Stimulated activated CD4-positive, alpha-beta T cell treated with anti-CD3 and anti-CD28 coated beads, Interleukin-1b, Interleukin-23, amount 100 ng/mL, for 24 hours (primary cell): Measurements from ENCODE around the gene GABRG3.

Experiments used
- DNase-seq, 4 experiments: peaks; one replicate each; pipeline ENCODE4 v3.0.0-alpha.2; 2020; ENCODE audit warnings: low read depth in 4 of 4, low spot score in 1 of 4

The GABRG3 gene

DNA sequence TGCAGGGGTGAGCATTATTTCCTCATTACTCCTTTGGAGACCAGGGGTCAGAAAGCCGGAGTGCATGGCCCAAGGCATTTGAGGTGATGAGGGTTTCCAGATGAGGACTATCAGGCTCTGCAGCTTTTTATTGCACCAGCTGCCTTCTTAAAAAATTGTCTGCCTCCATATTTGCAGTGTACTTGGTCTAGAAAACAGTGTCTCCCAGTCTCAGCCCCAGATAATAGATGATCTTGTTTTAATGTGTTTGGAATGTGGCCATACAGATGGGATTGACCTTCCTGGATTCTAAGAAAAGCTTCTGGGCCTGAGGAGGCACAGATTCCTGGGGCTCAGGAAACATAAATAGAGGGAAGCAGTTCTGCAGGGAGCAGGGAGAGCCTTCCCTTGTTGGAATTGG, 123.3 kb downstream of the GABRG3 start:
- no peak for DNase-seq

DNA sequence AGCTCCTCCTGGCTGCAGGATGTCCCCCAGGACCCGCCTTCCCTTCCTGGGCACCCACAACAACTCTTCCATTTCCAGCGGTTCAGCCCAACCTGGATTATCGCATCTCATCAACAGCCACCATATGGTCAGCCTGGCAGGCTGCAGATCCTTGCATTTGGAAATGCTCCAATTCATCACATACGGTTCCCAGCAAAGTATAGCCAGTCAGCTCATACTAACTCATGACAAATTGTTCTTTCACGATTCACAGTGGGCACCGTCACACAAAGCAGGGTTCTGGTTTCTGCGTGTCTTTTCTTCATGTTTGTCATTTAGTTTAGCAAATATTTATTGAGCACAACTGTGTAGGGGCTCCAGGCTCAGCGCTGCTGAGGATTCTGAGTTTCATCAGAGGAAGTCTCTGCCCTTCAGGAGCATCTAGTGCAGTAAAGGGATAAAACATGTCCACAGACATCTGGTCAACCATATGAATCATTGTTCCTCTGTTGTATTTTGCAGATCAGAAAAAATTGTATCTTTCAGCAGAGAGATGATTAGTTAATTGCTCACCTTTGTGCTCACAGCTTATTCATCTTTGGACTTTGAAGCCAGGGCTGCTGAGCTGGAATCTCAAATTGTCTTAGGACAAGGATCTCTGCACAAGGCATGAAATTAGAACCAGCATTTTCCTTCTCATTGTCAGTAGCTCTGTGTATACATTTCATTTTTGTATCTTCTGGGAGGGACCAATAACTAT, 125.1 kb downstream of the GABRG3 start:
- no peak for DNase-seq

DNA sequence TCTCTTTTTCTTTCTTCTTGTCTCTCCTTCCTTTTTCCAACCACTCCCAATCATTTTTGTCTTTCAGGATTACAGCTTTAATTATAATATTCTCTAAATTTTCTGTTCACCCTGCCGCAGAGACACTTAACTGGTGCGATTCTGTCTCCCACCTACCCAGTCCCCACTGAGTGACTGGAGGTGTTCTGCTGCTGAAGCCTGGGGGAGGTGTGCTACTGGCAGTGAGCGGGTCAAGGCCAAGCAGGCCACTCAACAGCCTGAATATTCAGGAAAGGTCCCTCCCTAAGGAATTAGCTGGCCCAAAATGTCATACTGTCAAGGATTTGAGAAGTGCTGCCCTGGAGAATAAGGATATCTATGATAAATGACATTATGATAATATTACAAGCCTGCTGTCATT, 126.5 kb downstream of the GABRG3 start:
- no peak for DNase-seq

DNA sequence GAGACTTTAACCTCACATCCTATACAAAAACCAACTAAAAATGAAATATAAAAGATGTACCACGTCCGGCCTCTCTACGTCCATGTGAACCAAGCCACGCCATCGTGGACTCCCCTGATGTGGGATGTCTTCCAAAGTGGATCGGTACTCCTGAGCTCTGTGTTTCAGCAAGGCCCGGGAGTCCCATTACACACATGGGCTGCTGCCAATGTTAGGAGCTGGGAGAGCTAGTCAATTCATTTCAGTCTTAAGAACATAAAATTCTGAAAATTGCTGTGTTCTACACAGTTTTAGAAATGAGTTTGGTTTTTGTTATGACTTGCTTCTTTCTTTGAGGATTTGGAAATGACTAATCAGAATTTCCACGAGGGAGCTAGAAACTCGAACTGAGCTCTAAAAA, 131.0 kb downstream of the GABRG3 start:
- DNase-seq = no peak

DNA sequence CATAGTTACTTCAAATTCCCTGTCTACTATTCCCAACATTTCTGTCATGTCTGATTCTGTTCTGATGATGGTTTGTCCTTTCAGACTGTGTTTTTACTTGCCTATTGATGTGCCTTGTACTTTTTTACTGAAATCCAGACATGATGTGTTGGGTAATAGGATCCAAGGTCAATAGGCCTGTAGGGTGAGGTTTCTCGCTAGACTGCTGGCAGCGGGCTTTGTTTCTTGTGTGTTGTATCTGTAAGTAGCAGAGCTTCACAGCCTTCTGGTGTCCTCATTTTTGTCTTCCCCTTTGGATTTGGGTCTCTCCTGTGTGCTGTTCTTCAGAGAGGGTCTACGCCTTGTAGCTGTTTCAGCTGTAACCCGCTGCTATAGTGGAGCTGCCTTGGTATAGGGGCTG, 140.3 kb downstream of the GABRG3 start:
- no peak for DNase-seq

DNA sequence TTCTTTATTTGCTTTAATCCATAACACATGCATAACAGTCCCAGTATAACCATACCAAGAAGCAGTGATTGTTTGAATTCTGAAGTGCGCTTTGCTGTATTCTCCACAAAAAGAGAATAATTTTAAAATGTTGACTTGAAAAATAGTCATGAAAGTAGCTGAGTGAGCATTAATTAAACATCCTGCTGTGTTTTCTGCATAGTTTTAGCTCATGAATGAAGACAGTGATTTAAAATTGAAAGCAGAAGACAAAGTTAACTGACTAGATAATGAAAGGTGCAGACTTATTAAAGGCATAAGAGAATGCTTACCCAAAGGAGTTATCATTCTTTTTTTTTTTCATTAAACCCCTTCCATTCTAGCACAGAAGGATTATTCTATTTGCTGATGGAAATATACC, 143.5 kb downstream of the GABRG3 start:
- no peak for DNase-seq

DNA sequence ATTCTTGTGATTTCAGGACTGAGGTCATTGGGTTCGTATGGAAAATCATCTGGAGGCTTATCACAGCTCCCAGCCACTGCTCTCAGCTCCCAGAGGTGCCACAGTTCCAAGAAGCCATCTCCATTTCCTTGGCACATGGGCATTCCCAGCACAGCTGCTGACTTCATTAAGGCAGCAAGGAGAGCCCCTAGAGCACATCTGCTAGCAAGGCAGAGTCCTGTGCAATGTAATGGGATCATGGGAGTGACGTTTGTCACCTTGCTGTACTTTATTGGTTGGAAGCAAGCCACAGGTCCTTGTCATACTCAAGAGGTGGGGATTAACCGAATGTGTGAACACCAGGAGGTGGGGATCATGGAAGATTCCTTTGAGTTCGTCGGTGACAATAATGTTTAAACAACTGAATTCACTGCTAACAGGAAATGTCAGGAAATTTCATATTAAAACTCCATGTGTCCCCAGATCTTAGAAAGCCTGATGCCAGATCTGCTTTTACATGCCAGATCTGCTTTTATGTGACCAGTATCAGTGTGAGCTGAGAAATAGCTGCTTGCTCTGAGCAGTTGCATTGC, 148.8 kb downstream of the GABRG3 start:
- no peak for DNase-seq

DNA sequence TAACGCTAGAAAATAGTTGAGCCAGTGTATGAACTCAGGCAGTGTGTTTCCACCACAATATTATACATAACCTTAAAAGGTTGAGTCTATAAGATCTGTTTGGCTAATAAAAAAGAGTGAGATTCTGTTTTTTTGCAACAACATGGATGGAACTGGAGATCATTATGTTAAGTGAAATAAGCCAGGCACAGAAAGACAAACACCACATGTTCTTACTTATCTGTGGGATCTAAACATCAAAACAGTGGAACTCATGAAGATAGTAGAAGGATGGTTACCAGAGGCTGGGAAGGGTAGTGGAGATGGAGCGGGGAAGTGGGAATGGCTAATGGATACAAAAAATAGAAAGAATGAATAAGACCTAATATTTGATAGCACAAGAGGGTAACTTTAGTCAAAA, 150.7 kb downstream of the GABRG3 start:
- no peak for DNase-seq

DNA sequence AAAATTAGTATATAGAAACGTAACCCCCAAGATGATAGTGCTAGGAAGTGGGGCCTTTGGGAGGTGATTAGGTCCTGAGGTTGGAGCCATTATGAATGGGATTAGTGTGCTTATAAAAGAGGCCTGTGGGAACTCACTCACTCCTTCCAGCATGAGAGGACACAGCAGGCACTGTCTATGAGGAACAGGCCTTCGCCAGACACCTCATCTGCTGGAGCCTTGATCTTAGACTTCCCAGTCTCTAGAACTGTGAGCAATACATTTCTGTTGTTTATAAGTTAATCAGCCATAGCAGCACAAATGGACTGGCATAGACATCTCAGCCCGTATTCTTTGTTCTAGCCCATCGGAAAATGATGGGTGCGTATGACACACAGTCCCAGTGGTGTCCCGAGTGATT, 152.3 kb downstream of the GABRG3 start:
- no peak for DNase-seq

DNA sequence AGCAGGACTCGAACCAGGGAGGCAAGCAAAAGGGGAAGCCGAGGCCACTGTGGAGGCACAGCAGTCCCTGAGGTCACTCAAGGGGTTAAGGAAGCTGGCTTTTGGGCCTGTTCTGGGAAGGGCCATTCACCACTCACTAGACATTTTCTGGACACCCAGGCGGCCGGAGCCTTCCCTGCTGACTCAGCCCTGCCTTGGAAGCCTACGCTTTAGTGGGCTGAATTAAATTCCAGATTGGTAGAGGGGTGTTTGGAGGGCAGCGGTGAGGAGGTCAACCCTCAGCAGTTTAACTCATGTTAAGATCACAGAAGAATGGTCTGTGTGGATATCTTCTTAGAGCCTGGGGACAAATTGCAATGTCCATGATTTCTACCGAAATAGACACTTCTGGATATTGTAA, 152.8 kb downstream of the GABRG3 start:
- no peak for DNase-seq

DNA sequence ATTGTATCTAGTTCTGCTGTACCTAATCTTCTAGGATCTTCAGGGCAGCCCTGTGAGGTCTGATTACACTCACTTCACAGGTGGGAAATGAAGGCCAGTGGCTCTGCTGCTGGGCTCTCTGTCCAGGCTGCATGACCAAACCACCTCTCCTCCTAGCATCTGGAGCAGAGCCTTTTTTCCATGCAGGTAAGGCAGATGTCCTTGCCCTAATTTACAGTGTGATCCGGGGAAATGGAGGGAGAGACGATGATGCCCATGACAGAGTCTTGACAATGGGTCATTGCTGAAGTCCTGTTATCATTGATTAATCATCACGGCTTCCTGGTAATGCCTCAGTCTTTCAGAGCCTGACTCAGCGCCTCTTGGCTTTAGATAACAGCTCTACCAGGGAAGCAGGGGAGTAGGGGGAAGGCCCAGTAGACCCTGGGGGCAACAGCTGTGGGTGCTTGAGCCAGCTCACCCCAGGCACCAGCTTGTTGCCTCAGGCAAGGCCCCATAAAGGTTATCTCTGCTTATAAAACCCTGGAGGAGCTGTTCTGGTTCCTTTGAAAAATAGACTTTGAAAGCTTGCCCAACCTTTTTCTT, 153.4 kb downstream of the GABRG3 start:
- DNase-seq = no peak

DNA sequence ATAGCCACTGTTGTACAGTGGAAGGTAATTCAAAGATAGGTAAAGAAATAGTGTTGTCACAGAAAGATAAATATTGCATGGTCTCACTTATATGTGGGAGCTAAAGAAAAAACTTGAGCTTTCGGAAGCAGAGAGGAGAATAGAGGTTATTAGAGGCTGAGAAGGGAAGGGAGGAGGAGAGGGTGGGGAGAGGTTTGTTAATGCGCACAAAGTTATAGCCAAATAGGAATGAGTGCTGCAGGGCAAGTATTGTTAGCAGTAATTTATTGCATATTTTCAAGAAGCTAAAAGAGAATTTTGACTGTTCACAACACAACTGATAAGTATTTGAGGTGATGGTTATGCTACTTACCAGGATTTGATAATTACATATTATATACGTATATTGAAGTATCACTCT, 154.2 kb downstream of the GABRG3 start:
- DNase-seq = no peak

DNA sequence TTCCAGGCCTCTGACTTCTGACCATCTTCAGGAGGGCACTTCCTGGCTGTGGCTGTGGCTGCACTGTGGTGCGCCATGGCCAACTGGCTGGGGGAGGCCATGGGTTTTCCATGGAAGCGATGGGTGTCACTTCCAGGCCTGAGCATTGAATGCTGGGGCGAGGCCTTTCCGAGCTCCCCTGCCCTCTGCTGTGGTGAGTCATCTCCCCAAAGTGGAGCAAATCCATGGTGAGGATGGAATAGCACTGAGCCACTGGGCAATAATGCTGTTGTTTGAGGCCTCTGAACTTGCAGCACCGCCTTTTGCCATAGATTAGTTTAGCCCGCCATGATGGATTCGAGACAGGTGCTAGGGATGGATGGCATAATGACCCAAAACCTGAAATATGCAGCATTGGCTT, 155.5 kb downstream of the GABRG3 start:
- no peak for DNase-seq

DNA sequence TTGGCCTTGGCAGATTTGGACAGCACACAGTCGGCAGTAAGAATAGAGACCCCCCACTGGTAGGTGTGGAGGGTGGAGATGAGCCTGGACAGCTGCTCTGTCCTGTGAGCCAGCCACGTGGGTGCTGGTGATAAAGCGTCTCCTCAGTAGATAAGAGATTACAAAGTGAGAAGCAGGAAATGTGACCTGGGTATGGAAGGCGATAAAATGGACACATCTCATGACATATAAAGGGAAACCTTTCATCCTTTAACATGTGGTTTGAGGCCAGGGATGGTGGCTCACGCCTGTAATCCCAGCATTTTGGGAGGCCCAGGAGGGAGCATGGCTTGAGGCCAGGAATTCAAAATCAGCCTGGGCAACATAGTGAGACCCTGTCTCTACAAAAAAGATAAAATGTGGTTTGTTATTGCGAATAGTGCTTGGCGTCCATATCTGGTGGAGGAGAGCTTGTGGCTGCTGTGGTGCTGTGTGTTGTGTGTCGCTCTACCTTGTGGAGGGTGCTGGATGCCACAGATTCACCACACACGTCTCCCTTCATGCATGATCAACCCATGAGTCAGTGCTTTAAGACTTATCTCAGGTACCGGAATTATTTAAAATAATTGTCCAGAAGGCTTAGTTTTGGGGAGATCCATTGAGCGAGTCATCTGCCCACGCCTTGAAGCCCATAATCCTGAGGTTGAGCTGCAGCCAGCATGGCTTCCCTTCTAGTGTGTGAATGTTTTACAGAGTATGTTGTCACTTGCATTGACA, 157.0 kb downstream of the GABRG3 start:
- no peak for DNase-seq

DNA sequence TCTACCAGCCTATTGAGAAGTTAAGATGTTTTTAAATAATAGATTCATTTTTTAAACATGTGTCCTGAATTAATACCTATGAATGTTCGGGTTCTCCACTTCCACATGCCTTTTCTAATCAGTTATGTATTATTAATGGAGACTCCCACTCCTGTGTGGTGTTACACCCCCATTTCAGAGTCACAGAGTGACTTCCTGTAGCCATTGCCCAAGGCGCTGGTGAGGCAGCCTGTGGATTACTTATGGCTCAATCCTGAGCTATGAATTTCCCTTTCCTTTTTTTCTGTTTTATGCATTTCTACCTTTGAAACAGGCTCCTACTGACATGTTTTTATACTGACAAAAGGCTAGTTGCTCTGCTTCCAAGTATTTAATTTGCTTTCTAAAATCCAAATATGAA, 162.3 kb downstream of the GABRG3 start:
- DNase-seq = no peak

DNA sequence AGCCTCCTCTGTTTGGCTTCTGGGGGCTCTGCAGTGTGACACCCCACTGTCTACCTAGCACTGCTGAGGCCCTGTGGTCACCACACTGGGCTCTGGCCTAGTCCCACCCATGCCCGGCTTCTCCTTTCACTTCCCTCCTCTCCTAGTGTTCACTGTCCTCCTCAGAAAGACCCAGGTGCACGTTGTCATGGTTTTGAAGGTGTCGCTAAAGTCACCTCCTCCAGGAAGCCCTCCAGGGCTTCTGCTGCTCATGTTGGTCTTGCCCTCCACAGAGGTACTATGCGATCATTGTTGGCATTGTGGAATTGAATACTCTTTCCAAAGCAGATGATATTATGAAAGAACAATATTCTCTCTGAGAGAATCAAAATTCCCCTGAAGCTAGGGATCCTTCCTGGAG, 163.5 kb downstream of the GABRG3 start:
- no peak for DNase-seq

DNA sequence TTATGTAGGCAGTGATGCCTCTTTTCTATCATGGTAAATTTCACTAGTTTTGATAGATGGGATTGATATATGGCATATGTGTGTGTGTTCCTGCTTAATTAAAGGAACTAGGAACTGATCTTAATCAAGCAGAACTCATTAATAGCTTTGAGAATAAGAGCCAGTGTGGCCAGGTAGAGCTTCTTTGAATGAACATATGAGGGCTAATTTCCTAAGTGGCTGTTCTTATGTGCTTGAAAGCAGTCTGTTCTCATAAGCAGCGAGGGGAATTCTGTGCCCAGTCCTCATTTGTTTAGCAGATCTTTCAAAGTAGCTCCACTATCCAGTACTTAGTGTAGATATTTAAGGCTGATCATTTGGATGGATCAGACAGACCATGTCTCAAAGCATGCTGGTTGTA, 164.2 kb downstream of the GABRG3 start:
- no peak for DNase-seq

DNA sequence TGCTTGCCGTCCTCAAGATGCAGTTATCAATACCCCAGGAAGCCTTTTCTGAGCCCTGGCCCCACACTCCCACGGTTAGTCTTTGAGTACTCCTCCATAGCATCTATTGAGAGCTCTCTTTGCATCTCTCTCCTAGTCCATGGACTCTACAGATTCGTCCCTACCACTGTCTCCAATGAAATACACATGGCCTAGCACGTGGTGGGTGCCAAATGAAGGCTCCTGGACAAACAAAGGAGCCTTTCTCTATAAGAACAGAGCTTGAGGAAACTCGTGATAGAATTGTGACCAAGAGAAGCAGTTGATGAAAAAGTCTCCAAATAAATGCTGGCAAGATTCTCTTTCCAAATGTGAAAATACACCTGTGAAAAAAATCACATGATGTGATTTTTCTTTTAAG, 166.1 kb downstream of the GABRG3 start:
- DNase-seq = no peak

DNA sequence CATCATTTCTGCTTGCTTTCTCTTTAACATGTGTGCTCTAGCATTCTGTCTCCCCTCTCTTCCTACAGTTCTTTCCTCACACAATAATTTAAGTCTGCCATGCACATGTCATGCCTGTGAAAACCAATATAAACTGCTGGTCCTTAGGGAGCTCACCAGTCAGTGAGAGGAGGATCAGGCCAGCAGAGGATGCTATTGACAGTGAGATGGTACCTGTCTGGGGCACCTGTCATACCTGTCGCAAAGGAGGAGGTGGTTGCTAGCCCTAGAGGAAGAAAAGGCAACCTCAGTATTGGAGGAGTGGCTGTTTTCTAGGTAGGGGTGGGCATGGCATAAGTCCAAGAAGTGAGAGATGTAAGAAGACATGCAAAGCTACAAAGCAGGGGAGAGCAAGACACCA, 194.6 kb downstream of the GABRG3 start:
- DNase-seq = no peak

DNA sequence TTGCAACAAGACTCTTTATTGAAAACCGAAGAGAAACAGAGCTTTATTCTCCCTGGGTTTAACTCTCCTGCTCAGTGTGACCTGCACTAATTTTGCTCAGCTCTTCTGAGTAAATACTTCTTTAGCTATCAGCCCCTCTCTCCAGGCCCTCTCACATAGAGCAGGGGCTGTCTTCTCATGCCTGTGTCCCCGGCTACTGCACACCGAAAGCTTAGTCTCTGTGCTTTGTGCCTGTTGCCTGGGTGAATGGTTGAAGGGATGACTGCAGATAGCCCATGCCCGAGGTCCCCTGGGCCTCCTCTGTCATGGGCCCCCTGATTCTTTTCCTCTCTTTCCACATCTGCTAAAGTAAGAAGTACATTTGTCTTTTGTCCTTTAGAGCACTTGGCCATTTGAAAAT, 195.9 kb downstream of the GABRG3 start:
- DNase-seq = no peak

DNA sequence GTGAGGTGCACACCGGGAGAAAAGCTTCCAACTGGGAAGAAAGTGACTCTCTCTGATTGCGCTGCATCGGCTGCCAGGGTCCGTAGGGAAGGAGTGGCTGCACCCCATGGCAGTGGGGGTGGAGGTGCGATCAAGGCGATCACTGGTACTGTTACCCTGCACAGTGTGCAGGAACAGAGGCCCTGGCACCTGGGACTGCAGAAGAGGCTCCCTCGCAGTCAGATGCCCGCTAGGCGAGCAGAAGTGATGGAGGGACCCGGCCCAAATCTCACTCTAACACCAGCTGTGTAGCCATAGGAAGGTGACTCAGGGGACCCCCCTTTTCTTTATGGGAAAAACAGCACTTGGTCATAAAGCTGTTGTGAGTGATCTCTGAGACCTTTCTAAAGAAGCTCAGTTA, 196.8 kb downstream of the GABRG3 start:
- DNase-seq = no peak

DNA sequence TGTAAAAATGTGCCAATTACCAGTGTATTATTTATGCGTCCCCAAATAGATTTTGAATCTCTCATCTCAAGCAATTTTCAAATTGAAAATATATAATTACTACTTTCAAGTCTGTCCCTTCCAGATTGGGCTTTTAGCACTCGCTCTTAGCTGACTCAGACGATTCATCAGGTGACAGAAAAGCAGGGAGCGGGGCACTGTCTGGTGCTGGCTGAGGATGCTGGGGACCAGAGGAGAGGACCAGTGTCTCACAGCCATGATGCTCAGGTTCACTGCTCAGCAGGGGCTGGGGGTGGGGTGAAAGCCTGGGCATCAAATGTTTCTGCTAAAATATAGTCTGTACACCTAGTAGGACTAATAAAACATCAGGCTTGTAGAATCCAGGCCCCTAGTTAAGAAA, 199.9 kb downstream of the GABRG3 start:
- no peak for DNase-seq
